Gastroesophageal sphincter (tissue), 4 donors: ENCODE results near the gene PCA3. TPM values are rescaled to one million over a fixed set of nuclear protein-coding genes. Genes with fewer than 3 reads are reported as not detected.

Experiments used
- ATAC-seq: fragments of 150-250 bp; one replicate; pipeline ENCODE4 v1.9.1; 2016; ENCODE audit warnings: mild to moderate bottlenecking, moderate library complexity
- H3K27ac ChIP-seq, 4 donors: fragments of 200-600 bp; sonication (generic) in 3 of 4; 1 replicate in 3 of 4; 2 replicates in 1 of 4; pipeline ENCODE4 v1.5.1; 2016 to 2019
- H3K27me3 ChIP-seq: fragments of 200-600 bp; sonication (generic); one replicate; pipeline ENCODE4 v1.5.1; 2019
- H3K36me3 ChIP-seq, 2 donors: fragments of 200-600 bp; sonication (generic); one replicate each; pipeline ENCODE4 v1.5.1; 2019; ENCODE audit warnings: control low read depth in 1 of 2
- H3K4me1 ChIP-seq, 3 donors: fragments of 200-600 bp; sonication (generic); 1 replicate in 2 of 3; 2 replicates in 1 of 3; pipeline ENCODE4 v1.5.1; 2016 to 2019; ENCODE audit warnings: control low read depth in 2 of 3
- H3K4me3 ChIP-seq, 2 donors: fragments of 200-600 bp; sonication (generic); one replicate each; pipeline ENCODE4 v1.5.1; 2019; ENCODE audit warnings: mild to moderate bottlenecking in 1 of 2, moderate library complexity in 1 of 2
- H3K9me3 ChIP-seq, 3 donors: fragments of 200-600 bp; sonication (generic); one replicate each; pipeline ENCODE4 v1.5.1; 2017 to 2019; ENCODE audit warnings: control low read depth in 2 of 3
- CTCF ChIP-seq, 4 experiments: fragments of 200-600 bp in 2 of 4; fragments of 450-650 bp in 2 of 4; sonication (generic) in 1 of 4; IDR thresholded peaks; one replicate each; pipeline ENCODE4 v1.5.1; 2017 to 2019; ENCODE audit warnings: antibody characterized with exemption in 4 of 4, mild to moderate bottlenecking in 2 of 4, moderate library complexity in 2 of 4
- EP300 ChIP-seq: sonication (generic); formaldehyde crosslinking; IDR thresholded peaks from one replicate; pipeline ENCODE4 v1.6.1; 2017; ENCODE audit warnings: antibody characterized with exemption, mild to moderate bottlenecking
- POLR2A ChIP-seq, 2 donors: fragments of 450-650 bp; IDR thresholded peaks; one replicate each; pipeline ENCODE4 v1.6.1; 2017; ENCODE audit warnings: antibody characterized with exemption in 2 of 2, mild to moderate bottlenecking in 2 of 2, moderate library complexity in 1 of 2
- POLR2AphosphoS5 ChIP-seq: sonication (generic); formaldehyde crosslinking; IDR thresholded peaks from one replicate; pipeline ENCODE4 v1.6.1; 2017; ENCODE audit warnings: antibody characterized with exemption
- WGBS, 2 donors: methylation state at CpG; one replicate each; pipeline ENCODE4 v1.1.5; 2018; ENCODE audit warnings: low coverage in 1 of 2; 5-methylcytosine and 5-hydroxymethylcytosine counted together
- small RNA-seq, 4 donors: library from RNA; depleted of rRNA; stranded (forward); fragments of <200 nt; gene quantifications; one replicate each; pipeline ENCODE3, GENCODE V24; 2016
- total RNA-seq, 4 donors: library from RNA; depleted of rRNA; stranded (reverse); fragments of >200 nt; gene quantifications; one replicate each; pipeline ENCODE4 v1.1.0, GENCODE V29; 2016

PCA3 gene
- total RNA-seq, 4 donors from 2014 or later, result 0.16 to 0.40 (median 0.27) TPM; not detected in 1

GRCh38 chr9:76827296-76828080, 63.2 kb downstream of the PCA3 start:
- TF ChIP-seq EP300 (no peak), POLR2AphosphoS5 (no peak), CTCF (IDR thresholded peaks at IDR 0.05) (no peak), POLR2A (IDR thresholded peaks at IDR 0.05) (no peak)
- H3K27ac ChIP-seq, result peak overlapping the region; percentile 64 to 88 (median 78)
- 47 to 57% methylated on average over 6 to 9 of the region's 9 CpGs for WGBS, 2 donors
- no peaks in the 10 kb centered on the region for H3K27me3 ChIP-seq
- H3K4me1 ChIP-seq, result peaks cover 0 to 44% (median 9%) of the 10 kb centered on the region in 3 donors
- peaks cover 0 to 34% of the 10 kb centered on the region in 2 donors for H3K36me3 ChIP-seq
- no peak overlapping the region for H3K4me3 ChIP-seq
- no peak for ATAC-seq
- no peaks in the 10 kb centered on the region for H3K9me3 ChIP-seq

GRCh38 chr9:76828447-76828846, 64.2 kb downstream of the PCA3 start:
- peaks cover 0 to 30% of the 10 kb centered on the region in 2 donors for H3K36me3 ChIP-seq
- no peaks in the 10 kb centered on the region for H3K27me3 ChIP-seq
- WGBS, 2 donors, result 20% methylated on average over 2 of the region's 3 CpGs; no CpG with 5 or more reads in 1 of the 2 donors
- H3K9me3 ChIP-seq, result no peaks in the 10 kb centered on the region
- H3K27ac ChIP-seq, result peak overlapping the region; percentile 64 to 88 (median 78)
- no peak overlapping the region for H3K4me3 ChIP-seq
- H3K4me1 ChIP-seq, result peaks cover 0 to 43% (median 9%) of the 10 kb centered on the region in 3 donors
- no peak for TF ChIP-seq EP300
- TF ChIP-seq POLR2AphosphoS5, result peak; percentile 50
- no peak for ATAC-seq

- Histone ChIP-seq H3K4me1 (peaks cover 8 to 55% (median 13%) of the 10 kb centered on the region in 3 donors), H3K4me3 (peak overlapping the region in 1 of 2 donors; percentile 17), H3K9me3 (no peaks in the 10 kb centered on the region), H3K27ac (peak overlapping the region; percentile 82 to 100 (median 88)), H3K27me3 (no peaks in the 10 kb centered on the region), H3K36me3 (no peaks in the 10 kb centered on the region)
- WGBS, 2 donors, result 20 to 28% methylated on average over 7 of the region's 7 CpGs
- peak; percentile 96 for TF ChIP-seq POLR2AphosphoS5
- peak; percentile 74 for TF ChIP-seq EP300
- no peak for TF ChIP-seq CTCF (IDR thresholded peaks at IDR 0.05)
- peak; percentile 48 to 49 for TF ChIP-seq POLR2A (IDR thresholded peaks at IDR 0.05)
- peak; percentile 92 for ATAC-seq
Measured at GRCh38 chr9:76835571-76836283, 71.5 kb downstream of the PCA3 start.

Small RNA genes within 50 kb of the gene (small RNA-seq; reads per million reads assigned to genes)
- 0 reads per million in 4 donors for gene AL359314.1

Other genes starting within 250 kb of the PCA3 start
- gene PRUNE2, start 141.7 kb downstream of the PCA3 start, total RNA-seq, result 100 to 1,000 TPM; 561 to 930 (median 763) TPM